IPS-15b (cell line): ENCODE results near the gene ANP32D.
"Not testable (repeated sequence)": the region's sequence is repeated elsewhere in the genome, so short reads cannot be mapped to it uniquely, and the experiment has no call there.

ENCODE experiments used
- H3K27me3 ChIP-seq: one replicate; pipeline ENCODE4 v1.6.1; 2013; ENCODE audit warnings: low read length; ENCODE audit not compliant: control insufficient read depth, insufficient read depth
- H3K36me3 ChIP-seq: one replicate; pipeline ENCODE4 v1.6.1; 2013; ENCODE audit warnings: low read length; ENCODE audit not compliant: control insufficient read depth, insufficient read depth
- H3K4me1 ChIP-seq: one replicate; pipeline ENCODE4 v1.6.1; 2013; ENCODE audit warnings: mild to moderate bottlenecking, low read length; ENCODE audit not compliant: control insufficient read depth, insufficient read depth
- H3K4me3 ChIP-seq: one replicate; pipeline ENCODE4 v1.5.1; 2013; ENCODE audit warnings: low read depth, low read length
- H3K9ac ChIP-seq: one replicate; pipeline ENCODE4 v1.6.1; 2013; ENCODE audit warnings: low read depth, mild to moderate bottlenecking, low read length
- H3K9me3 ChIP-seq: one replicate; pipeline ENCODE4 v1.6.1; 2013; ENCODE audit warnings: mild to moderate bottlenecking, low read length; ENCODE audit not compliant: control insufficient read depth, insufficient read depth

The ANP32D gene

GRCh38 chr12:48472259-48472658 is at the start of gene ANP32D:
TSS of gene ANP32D (plus strand) at chr12:48472559. CDS start at chr12:48472665, 106 bp downstream.
- H3K27me3 ChIP-seq: no peaks in the 10 kb centered on the region
- H3K9ac ChIP-seq: no peak within 1 kb of the TSS
- H3K4me3 ChIP-seq: no peak within 1 kb of the TSS
- H3K9me3 ChIP-seq: peaks cover 4% of the 10 kb centered on the region
- H3K36me3 ChIP-seq: no peaks in the 10 kb centered on the region
- H3K4me1 ChIP-seq: no peaks in the 10 kb centered on the region

- H3K9ac ChIP-seq: no peak overlapping the region
- H3K4me3 ChIP-seq: no peak overlapping the region
Observed at GRCh38 chr12:48423171-48423570, 49.2 kb upstream of the ANP32D start.

GRCh38 chr12:48424644-48425043 is 47.7 kb upstream of the ANP32D start:
- H3K4me1 ChIP-seq: no peaks in the 10 kb centered on the region
- no peaks in the 10 kb centered on the region for H3K36me3 ChIP-seq
- H3K4me3 ChIP-seq: no peak overlapping the region
- no peak overlapping the region for H3K9ac ChIP-seq
- peaks cover 21% of the 10 kb centered on the region for H3K27me3 ChIP-seq
- no peaks in the 10 kb centered on the region for H3K9me3 ChIP-seq

More at GRCh38 chr12:48423171-48423570, 49.2 kb upstream of the ANP32D start:
- H3K27me3 ChIP-seq: peaks cover 35% of the 10 kb centered on the region
- H3K4me1 ChIP-seq: no peaks in the 10 kb centered on the region
- no peaks in the 10 kb centered on the region for H3K9me3 ChIP-seq
- H3K36me3 ChIP-seq: no peaks in the 10 kb centered on the region

- not testable (repeated sequence) for H3K4me1 ChIP-seq, H3K36me3 ChIP-seq, H3K4me3 ChIP-seq, H3K27me3 ChIP-seq, H3K9me3 ChIP-seq, H3K9ac ChIP-seq
Observed at GRCh38 chr12:48434016-48434415, 38.3 kb upstream of the ANP32D start.

- H3K4me3 ChIP-seq: no peak overlapping the region
- H3K4me1 ChIP-seq: peaks cover 4% of the 10 kb centered on the region
- no peaks in the 10 kb centered on the region for H3K27me3 ChIP-seq
- no peaks in the 10 kb centered on the region for H3K9me3 ChIP-seq
- H3K9ac ChIP-seq: no peak overlapping the region
- H3K36me3 ChIP-seq: no peaks in the 10 kb centered on the region
Observed at GRCh38 chr12:48441069-48441468, 31.3 kb upstream of the ANP32D start.

GRCh38 chr12:48442179-48442847 is 30.0 kb upstream of the ANP32D start:
- H3K4me3 ChIP-seq: no peak overlapping the region
- no peak overlapping the region for H3K9ac ChIP-seq
- no peaks in the 10 kb centered on the region for H3K27me3 ChIP-seq
- no peaks in the 10 kb centered on the region for H3K9me3 ChIP-seq
- H3K4me1 ChIP-seq: peaks cover 4% of the 10 kb centered on the region
- no peaks in the 10 kb centered on the region for H3K36me3 ChIP-seq

- peaks cover 4% of the 10 kb centered on the region for H3K4me1 ChIP-seq
- H3K9ac ChIP-seq: no peak overlapping the region
- no peaks in the 10 kb centered on the region for H3K27me3 ChIP-seq
- H3K9me3 ChIP-seq: no peaks in the 10 kb centered on the region
- H3K36me3 ChIP-seq: no peaks in the 10 kb centered on the region
- no peak overlapping the region for H3K4me3 ChIP-seq
Observed at GRCh38 chr12:48445538-48445937, 26.8 kb upstream of the ANP32D start.

- Histone ChIP-seq H3K4me3 (no peak overlapping the region), H3K9ac (no peak overlapping the region), H3K27me3 (no peaks in the 10 kb centered on the region)
Observed at GRCh38 chr12:48446161-48446776, 26.1 kb upstream of the ANP32D start.

GRCh38 chr12:48447755-48448154 is 24.6 kb upstream of the ANP32D start:
- H3K9ac ChIP-seq: no peak overlapping the region
- H3K4me3 ChIP-seq: no peak overlapping the region
- no peaks in the 10 kb centered on the region for H3K4me1 ChIP-seq

More at GRCh38 chr12:48446161-48446776, 26.1 kb upstream of the ANP32D start:
- no peaks in the 10 kb centered on the region for H3K9me3 ChIP-seq
- peaks cover 4% of the 10 kb centered on the region for H3K4me1 ChIP-seq
- no peaks in the 10 kb centered on the region for H3K36me3 ChIP-seq

GRCh38 chr12:48451372-48451771 is 21.0 kb upstream of the ANP32D start:
- Histone ChIP-seq H3K4me1 (no peaks in the 10 kb centered on the region), H3K36me3 (no peaks in the 10 kb centered on the region), H3K9ac (no peak overlapping the region), H3K4me3 (no peak overlapping the region), H3K27me3 (no peaks in the 10 kb centered on the region), H3K9me3 (no peaks in the 10 kb centered on the region)

More at GRCh38 chr12:48447755-48448154, 24.6 kb upstream of the ANP32D start:
- Histone ChIP-seq H3K36me3 (no peaks in the 10 kb centered on the region), H3K27me3 (no peaks in the 10 kb centered on the region), H3K9me3 (no peaks in the 10 kb centered on the region)

GRCh38 chr12:48452961-48453360 is 19.4 kb upstream of the ANP32D start:
- H3K4me1 ChIP-seq, H3K36me3 ChIP-seq, H3K4me3 ChIP-seq, H3K9me3 ChIP-seq, H3K9ac ChIP-seq, H3K27me3 ChIP-seq: not testable (repeated sequence)

- H3K9me3 ChIP-seq: no peaks in the 10 kb centered on the region
- no peak overlapping the region for H3K4me3 ChIP-seq
- no peaks in the 10 kb centered on the region for H3K36me3 ChIP-seq
- no peaks in the 10 kb centered on the region for H3K27me3 ChIP-seq
- no peaks in the 10 kb centered on the region for H3K4me1 ChIP-seq
- H3K9ac ChIP-seq: no peak overlapping the region
Observed at GRCh38 chr12:48454667-48455066, 17.7 kb upstream of the ANP32D start.
